IMR-90 (cell line): ENCODE results near the gene CARD14. TPM values are rescaled to one million over a fixed set of nuclear protein-coding genes. Genes with fewer than 3 reads are reported as not detected.

Source experiments
- ATAC-seq: fragments of 200-7000 bp; cut with Tn5 transposase; 2 replicates; pipeline ENCODE4 v1.9.1; 2020; ENCODE audit warnings: low read depth, mild to moderate bottlenecking, moderate library complexity
- BruUV-seq: library from RNA; stranded (reverse); fragments of 400-500 nt; replicated peaks from 2 replicates; lab custom pipeline; 2021; lab: Mats Ljungman, UMichigan
- CTCF ChIA-PET: fragments of 300-600 bp; formaldehyde crosslinking; extraction: SDS; loops from one replicate; lab custom pipeline; 2021; ENCODE audit warnings: antibody characterized with exemption; lab: Yijun Ruan, JAX
- POLR2A ChIA-PET: fragments of 300-600 bp; sonication (Branson Sonifier 250); formaldehyde crosslinking; loops from one replicate; lab custom pipeline; 2022; ENCODE audit warnings: antibody characterized with exemption; ENCODE audit not compliant: unreplicated experiment; lab: Charles Lee
- DNase-seq: peaks from one replicate; pipeline ENCODE4 v3.0.0; 2013
- H2AFZ ChIP-seq: replicated peaks from 2 replicates; pipeline ENCODE3; 2013; ENCODE audit warnings: low read length, mild to moderate bottlenecking; ENCODE audit not compliant: poor library complexity
- H2AK5ac ChIP-seq: 2 replicates; pipeline ENCODE4 v1.6.1; 2013; ENCODE audit warnings: low read depth, low read length, inconsistent platforms
- H2AK9ac ChIP-seq: replicated peaks from 2 replicates; pipeline ENCODE3; 2013; ENCODE audit warnings: mild to moderate bottlenecking, low read depth, low read length, moderate library complexity; ENCODE audit not compliant: poor library complexity
- H2BK120ac ChIP-seq: 2 replicates; pipeline ENCODE4 v1.6.1; 2013; ENCODE audit warnings: low read depth, low read length, inconsistent platforms
- H2BK15ac ChIP-seq: 3 replicates; pipeline ENCODE4 v1.6.1; 2013; ENCODE audit warnings: low read depth, low read length, inconsistent platforms
- H2BK20ac ChIP-seq: 2 replicates; pipeline ENCODE4 v1.6.1; 2013; ENCODE audit warnings: low read depth, mild to moderate bottlenecking, inconsistent platforms, low read length, moderate library complexity
- H2BK5ac ChIP-seq: 2 replicates; pipeline ENCODE4 v1.6.1; 2013; ENCODE audit warnings: mild to moderate bottlenecking, low read depth, low read length, inconsistent platforms; ENCODE audit not compliant: poor library complexity, severe bottlenecking
- H3K14ac ChIP-seq: replicated peaks from 2 replicates; pipeline ENCODE4 v1.6.1; 2013; ENCODE audit warnings: low read depth, low read length, inconsistent platforms
- H3K18ac ChIP-seq: 2 replicates; pipeline ENCODE4 v1.6.1; 2013; ENCODE audit warnings: low read depth, low read length, control low read depth
- H3K23ac ChIP-seq: 2 replicates; pipeline ENCODE4 v1.6.1; 2013; ENCODE audit warnings: low read depth, low read length, inconsistent platforms
- H3K27ac ChIP-seq: 2 replicates; pipeline ENCODE4 v1.5.1; 2013; ENCODE audit warnings: mild to moderate bottlenecking, control low read depth, low read length; ENCODE audit not compliant: insufficient read depth
- H3K27me3 ChIP-seq: 2 replicates; pipeline ENCODE4 v1.6.1; 2013; ENCODE audit warnings: low read length; ENCODE audit not compliant: control insufficient read depth, insufficient read depth
- H3K36me3 ChIP-seq: 2 replicates; pipeline ENCODE4 v1.6.1; 2013; ENCODE audit warnings: low read length, mixed read lengths; ENCODE audit not compliant: control insufficient read depth, insufficient read depth
- H3K4ac ChIP-seq: 2 replicates; pipeline ENCODE4 v1.6.1; 2013; ENCODE audit warnings: low read depth, low read length, inconsistent platforms
- H3K4me1 ChIP-seq: 2 replicates; pipeline ENCODE4 v1.6.1; 2013; ENCODE audit warnings: low read length, mixed read lengths; ENCODE audit not compliant: control insufficient read depth, insufficient read depth
- H3K4me2 ChIP-seq: 2 replicates; pipeline ENCODE4 v1.6.1; 2013; ENCODE audit warnings: low read depth, mild to moderate bottlenecking, control low read depth, low read length, moderate library complexity
- H3K4me3 ChIP-seq: 2 replicates; pipeline ENCODE4 v1.5.1; 2013; ENCODE audit warnings: low read depth, mild to moderate bottlenecking, control low read depth, low read length, moderate library complexity; ENCODE audit not compliant: insufficient read depth
- H3K56ac ChIP-seq: 2 replicates; pipeline ENCODE4 v1.6.1; 2013; ENCODE audit warnings: low read length, inconsistent platforms; ENCODE audit not compliant: insufficient read depth; ENCODE audit errors: extremely low read depth
- H3K79me1 ChIP-seq, 2 experiments: 2 replicates each; pipeline ENCODE4 v1.6.1; 2013; ENCODE audit warnings: low read length in 2 of 2, inconsistent platforms in 1 of 2, low read depth in 1 of 2
- H3K9ac ChIP-seq: 2 replicates; pipeline ENCODE4 v1.6.1; 2013; ENCODE audit warnings: low read depth, low read length, control low read depth
- H3K9me1 ChIP-seq: 2 replicates; pipeline ENCODE4 v1.6.1; 2013; ENCODE audit warnings: low read length, inconsistent platforms; ENCODE audit not compliant: insufficient read depth
- H3K9me3 ChIP-seq: 2 replicates; pipeline ENCODE4 v1.6.1; 2013; ENCODE audit warnings: low read length; ENCODE audit not compliant: control insufficient read depth, insufficient read depth
- H4K20me1 ChIP-seq: 2 replicates; pipeline ENCODE4 v1.6.1; 2013; ENCODE audit warnings: low read length, inconsistent platforms; ENCODE audit not compliant: insufficient read depth
- H4K5ac ChIP-seq: 2 replicates; pipeline ENCODE4 v1.6.1; 2013; ENCODE audit warnings: mild to moderate bottlenecking, low read depth, low read length, control low read depth
- H4K8ac ChIP-seq, 2 experiments: 2 replicates each; pipeline ENCODE4 v1.6.1; 2013; ENCODE audit warnings: low read depth in 2 of 2, low read length in 2 of 2, control low read depth in 1 of 2, inconsistent platforms in 1 of 2
- H4K91ac ChIP-seq: 2 replicates; pipeline ENCODE4 v1.6.1; 2013; ENCODE audit warnings: low read depth, low read length, inconsistent platforms; ENCODE audit not compliant: insufficient read depth
- CEBPB ChIP-seq: IDR thresholded peaks from 2 replicates; pipeline ENCODE4 v1.6.1; 2012; ENCODE audit warnings: low read depth, low read length, improper control_type of control experiment
- FOS ChIP-seq: fragments of 150-350 bp; IDR thresholded peaks from 2 replicates; pipeline ENCODE4 v1.6.1; 2016; ENCODE audit warnings: low read depth, low read length
- MAZ ChIP-seq: IDR thresholded peaks from 2 replicates; pipeline ENCODE4 v1.6.1; 2012; ENCODE audit warnings: low read depth, mild to moderate bottlenecking, low read length, improper control_type of control experiment, moderate library complexity, borderline replicate concordance
- POLR2A ChIP-seq: IDR thresholded peaks from 2 replicates; pipeline ENCODE4 v1.6.1; 2012; ENCODE audit warnings: mild to moderate bottlenecking, low read depth, low read length
- RCOR1 ChIP-seq: IDR thresholded peaks from 2 replicates; pipeline ENCODE4 v1.6.1; 2012; ENCODE audit warnings: mild to moderate bottlenecking, low read length, improper control_type of control experiment; ENCODE audit not compliant: insufficient replicate concordance
- WGBS, 2 experiments: methylation state at CpG; one replicate each; pipeline versions ENCODE4 v1.1.5 to v1.1.7; 2013; ENCODE audit warnings: missing lambda C conversion rate in 2 of 2; ENCODE audit not compliant: insufficient read length in 1 of 2; ENCODE audit errors: extremely low coverage in 2 of 2; 5-methylcytosine and 5-hydroxymethylcytosine counted together
- dilution Hi-C: fragments of 300-500 bp; cut with HindIII; formaldehyde crosslinking; loops from one replicate; pipeline ENCODE4 v1.14.3; 2018; ENCODE audit warnings: low sequenced_read_pairs; ENCODE audit not compliant: unreplicated experiment
- in situ Hi-C: fragments of 300-500 bp; cut with MboI; formaldehyde crosslinking; loops from 3 replicates; pipeline ENCODE4 v1.14.3; 2019; ENCODE audit warnings: low sequenced_read_pairs, inconsistent platforms, mixed read lengths
- intact Hi-C: fragments of 100-400 bp; cut with micrococcal nuclease; formaldehyde crosslinking; loops from 2 replicates; pipeline ENCODE4 v1.10.0; 2022
- polyA plus RNA-seq, 3 experiments: library from polyadenylated mRNA; depleted of rRNA; stranded (reverse); fragments of >200 nt; gene quantifications; 2 replicates each; pipeline ENCODE4 v1.2.3, GENCODE V29; 2012; ENCODE audit warnings: low replicate concordance in 1 of 3
- total RNA-seq: library from RNA; depleted of rRNA; stranded (reverse); fragments of >200 nt; gene quantifications from 2 replicates; pipeline ENCODE4 v1.2.3, GENCODE V29; 2012

CARD14 gene
- total and polyA plus RNA-seq, 2 of the 4 experiments (the other 2 are of a cell fraction) = not detected

GRCh38 chr17:80177986-80178595 is 8.3 kb downstream of the CARD14 start:
- Histone ChIP-seq H3K4me3 (no peak overlapping the region), H2AK9ac (no peak overlapping the region), H3K9me3 (no peaks in the 10 kb centered on the region), H3K14ac (no peak overlapping the region), H3K4me2 (no peak overlapping the region), H2BK120ac (no peak overlapping the region), H4K91ac (no peak overlapping the region), H3K27me3 (peaks cover 23% of the 10 kb centered on the region), H2BK15ac (no peak overlapping the region), H4K20me1 (no peaks in the 10 kb centered on the region), H3K4ac (no peak overlapping the region), H2AK5ac (no peak overlapping the region), H4K5ac (no peak overlapping the region), H3K18ac (no peak overlapping the region), H4K8ac (no peak overlapping the region), H3K27ac (no peak overlapping the region), H3K9me1 (no peaks in the 10 kb centered on the region), H3K23ac (no peak overlapping the region), H2AFZ (no peak overlapping the region), H3K36me3 (no peaks in the 10 kb centered on the region), H3K56ac (no peak overlapping the region), H3K9ac (no peak overlapping the region), H3K4me1 (peaks cover 3% of the 10 kb centered on the region), H2BK20ac (no peak overlapping the region), H2BK5ac (no peak overlapping the region), H3K79me1 (no peaks in the 10 kb centered on the region)
- dilution Hi-C loops = no loop called here
- POLR2A ChIA-PET = no interaction called here
- intact Hi-C loops = no loop called here
- WGBS, 2 experiments = 85% methylated on average over 11 of the region's 21 CpGs; no CpG with 5 or more reads in 1 of the 2 experiments
- DNase-seq (no peak), ATAC-seq (no peak)
- in situ Hi-C loops = no loop called here
- BruUV-seq = no TSS peak
- CTCF ChIA-PET = interaction anchor here (1.1 kb wide), 1 partner anchor 10 kb away, joined by 3 read pairs; no protein-coding TSS in a partner anchor
- TF ChIP-seq MAZ (no peak), FOS (no peak), CEBPB (no peak), RCOR1 (no peak), POLR2A (no peak)
